HCT116 (cell line): ENCODE results near the gene ISOC2.

ENCODE experiments used
- CBX3 ChIP-seq: IDR thresholded peaks from 2 replicates; pipeline ENCODE4 v1.6.1; 2012; ENCODE audit warnings: low read depth
- EZH2phosphoT487 ChIP-seq: fragments of 200-600 bp; IDR thresholded peaks from 2 replicates; pipeline ENCODE4 v1.6.1; 2018; ENCODE audit warnings: antibody characterized with exemption, borderline replicate concordance
- POLR2AphosphoS5 ChIP-seq: IDR thresholded peaks from 2 replicates; pipeline ENCODE4 v1.6.1; 2011; ENCODE audit warnings: mild to moderate bottlenecking, low read depth, low read length, moderate library complexity
- TF ChIP-seq, protein P1 (sequence below), 3 experiments: fragments of 200-600 bp in 1 of 3; sonication (generic) in 1 of 3; IDR thresholded peaks in 2 of 3; conservative IDR thresholded peaks in 1 of 3; 2 replicates each; pipeline ENCODE4 v1.5.1; 2012 to 2017; ENCODE audit warnings: low read depth in 2 of 3, low read length in 2 of 3, antibody characterized with exemption in 1 of 3, borderline replicate concordance in 1 of 3, control low read depth in 1 of 3, mild to moderate bottlenecking in 1 of 3, mixed read lengths in 1 of 3, mixed run types in 1 of 3, moderate library complexity in 1 of 3; ENCODE audit not compliant: insufficient read depth in 1 of 3
- TF ChIP-seq, protein P2 (sequence below): IDR thresholded peaks from 2 replicates; pipeline ENCODE4 v1.6.1; 2012

DNA sequence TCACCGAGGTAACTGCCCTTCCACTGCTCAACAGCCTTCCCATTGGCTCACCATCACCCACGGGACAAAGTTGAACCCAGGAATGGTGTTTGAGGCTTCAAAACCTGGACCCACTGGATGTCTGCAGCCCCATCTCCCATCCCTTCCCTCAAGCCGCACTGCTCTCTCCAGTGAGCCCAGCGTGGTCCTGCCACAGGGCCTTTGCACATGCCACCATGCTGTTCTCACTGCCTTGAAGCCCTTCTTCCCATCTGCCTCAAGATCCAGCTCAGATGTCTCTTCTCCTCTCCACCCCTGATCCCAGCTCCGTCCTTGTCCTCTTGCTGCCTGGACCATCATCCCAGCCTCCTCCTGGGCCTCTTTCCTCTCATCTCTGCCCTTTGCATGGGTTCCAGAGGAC is 22.4 kb downstream of the ISOC2 start:
- no peak for TF ChIP-seq POLR2AphosphoS5
- no peak for TF ChIP-seq EZH2phosphoT487
- TF ChIP-seq, protein P1, sequence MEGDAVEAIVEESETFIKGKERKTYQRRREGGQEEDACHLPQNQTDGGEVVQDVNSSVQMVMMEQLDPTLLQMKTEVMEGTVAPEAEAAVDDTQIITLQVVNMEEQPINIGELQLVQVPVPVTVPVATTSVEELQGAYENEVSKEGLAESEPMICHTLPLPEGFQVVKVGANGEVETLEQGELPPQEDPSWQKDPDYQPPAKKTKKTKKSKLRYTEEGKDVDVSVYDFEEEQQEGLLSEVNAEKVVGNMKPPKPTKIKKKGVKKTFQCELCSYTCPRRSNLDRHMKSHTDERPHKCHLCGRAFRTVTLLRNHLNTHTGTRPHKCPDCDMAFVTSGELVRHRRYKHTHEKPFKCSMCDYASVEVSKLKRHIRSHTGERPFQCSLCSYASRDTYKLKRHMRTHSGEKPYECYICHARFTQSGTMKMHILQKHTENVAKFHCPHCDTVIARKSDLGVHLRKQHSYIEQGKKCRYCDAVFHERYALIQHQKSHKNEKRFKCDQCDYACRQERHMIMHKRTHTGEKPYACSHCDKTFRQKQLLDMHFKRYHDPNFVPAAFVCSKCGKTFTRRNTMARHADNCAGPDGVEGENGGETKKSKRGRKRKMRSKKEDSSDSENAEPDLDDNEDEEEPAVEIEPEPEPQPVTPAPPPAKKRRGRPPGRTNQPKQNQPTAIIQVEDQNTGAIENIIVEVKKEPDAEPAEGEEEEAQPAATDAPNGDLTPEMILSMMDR (IDR thresholded peaks at IDR 0.05 in 2 of 3, conservative IDR thresholded peaks at IDR 0.05 in 1 of 3; ENCODE audit: borderline replicate concordance in 1 of 3, insufficient read depth in 1 of 3, low read depth in 2 of 3, low read length in 2 of 3), result no peak
- TF ChIP-seq, protein P2, sequence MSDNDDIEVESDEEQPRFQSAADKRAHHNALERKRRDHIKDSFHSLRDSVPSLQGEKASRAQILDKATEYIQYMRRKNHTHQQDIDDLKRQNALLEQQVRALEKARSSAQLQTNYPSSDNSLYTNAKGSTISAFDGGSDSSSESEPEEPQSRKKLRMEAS, result no peak
- no peak for TF ChIP-seq CBX3
